Measurements from ENCODE around the gene ATG16L1.

The ATG16L1 gene

DNA sequence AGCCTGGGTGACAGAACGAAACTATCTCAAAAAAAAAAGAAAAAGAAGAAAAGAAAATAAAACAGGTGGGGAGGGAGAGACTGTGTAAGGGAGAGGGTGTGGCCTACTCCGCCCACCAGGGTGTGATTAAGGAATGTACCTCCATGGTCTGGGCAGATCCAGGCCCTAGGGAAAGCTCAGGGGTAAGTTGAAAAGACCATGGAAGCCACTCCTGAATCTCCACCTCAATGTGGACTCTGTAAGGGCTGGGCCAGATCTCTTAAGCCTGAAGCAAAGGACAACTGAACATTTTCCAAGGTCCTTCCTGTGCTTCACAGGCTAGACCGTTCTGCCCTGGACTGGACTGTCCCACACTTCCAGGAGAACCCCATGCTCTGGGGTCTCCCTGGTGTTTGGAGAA lies 9.7 kb upstream of the ATG16L1 start:
- Histone ChIP-seq H3K4me1 (ENCODE audit: low read length) (peaks cover 7% of the 10 kb centered on the region), H3K36me3 (replicated peaks; ENCODE audit: low read depth, low read length) (no peaks in the 10 kb centered on the region), H2AFZ (ENCODE audit: low read depth, low read length) (no peak overlapping the region), H3K9me3 (ENCODE audit: insufficient read depth, low read length) (no peaks in the 10 kb centered on the region), H3K79me2 (ENCODE audit: low read length) (no peaks in the 10 kb centered on the region), H3K4me2 (ENCODE audit: low read length) (no peak overlapping the region), H3K27ac (ENCODE audit: low read length) (no peak overlapping the region), H3K9ac (ENCODE audit: low read length) (no peak overlapping the region), H3K27me3 (ENCODE audit: low read depth, low read length) (no peaks in the 10 kb centered on the region), H4K20me1 (ENCODE audit: insufficient read depth, low read length) (no peaks in the 10 kb centered on the region), H3K4me3 (ENCODE audit: low read length) (no peak overlapping the region)
- no peak for TF ChIP-seq EZH2phosphoT487 (IDR thresholded peaks at IDR 0.05; ENCODE audit: low read depth)
- TF ChIP-seq, protein P1, sequence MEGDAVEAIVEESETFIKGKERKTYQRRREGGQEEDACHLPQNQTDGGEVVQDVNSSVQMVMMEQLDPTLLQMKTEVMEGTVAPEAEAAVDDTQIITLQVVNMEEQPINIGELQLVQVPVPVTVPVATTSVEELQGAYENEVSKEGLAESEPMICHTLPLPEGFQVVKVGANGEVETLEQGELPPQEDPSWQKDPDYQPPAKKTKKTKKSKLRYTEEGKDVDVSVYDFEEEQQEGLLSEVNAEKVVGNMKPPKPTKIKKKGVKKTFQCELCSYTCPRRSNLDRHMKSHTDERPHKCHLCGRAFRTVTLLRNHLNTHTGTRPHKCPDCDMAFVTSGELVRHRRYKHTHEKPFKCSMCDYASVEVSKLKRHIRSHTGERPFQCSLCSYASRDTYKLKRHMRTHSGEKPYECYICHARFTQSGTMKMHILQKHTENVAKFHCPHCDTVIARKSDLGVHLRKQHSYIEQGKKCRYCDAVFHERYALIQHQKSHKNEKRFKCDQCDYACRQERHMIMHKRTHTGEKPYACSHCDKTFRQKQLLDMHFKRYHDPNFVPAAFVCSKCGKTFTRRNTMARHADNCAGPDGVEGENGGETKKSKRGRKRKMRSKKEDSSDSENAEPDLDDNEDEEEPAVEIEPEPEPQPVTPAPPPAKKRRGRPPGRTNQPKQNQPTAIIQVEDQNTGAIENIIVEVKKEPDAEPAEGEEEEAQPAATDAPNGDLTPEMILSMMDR (IDR thresholded peaks at IDR 0.05; ENCODE audit: low read depth, low read length) = no peak

DNA sequence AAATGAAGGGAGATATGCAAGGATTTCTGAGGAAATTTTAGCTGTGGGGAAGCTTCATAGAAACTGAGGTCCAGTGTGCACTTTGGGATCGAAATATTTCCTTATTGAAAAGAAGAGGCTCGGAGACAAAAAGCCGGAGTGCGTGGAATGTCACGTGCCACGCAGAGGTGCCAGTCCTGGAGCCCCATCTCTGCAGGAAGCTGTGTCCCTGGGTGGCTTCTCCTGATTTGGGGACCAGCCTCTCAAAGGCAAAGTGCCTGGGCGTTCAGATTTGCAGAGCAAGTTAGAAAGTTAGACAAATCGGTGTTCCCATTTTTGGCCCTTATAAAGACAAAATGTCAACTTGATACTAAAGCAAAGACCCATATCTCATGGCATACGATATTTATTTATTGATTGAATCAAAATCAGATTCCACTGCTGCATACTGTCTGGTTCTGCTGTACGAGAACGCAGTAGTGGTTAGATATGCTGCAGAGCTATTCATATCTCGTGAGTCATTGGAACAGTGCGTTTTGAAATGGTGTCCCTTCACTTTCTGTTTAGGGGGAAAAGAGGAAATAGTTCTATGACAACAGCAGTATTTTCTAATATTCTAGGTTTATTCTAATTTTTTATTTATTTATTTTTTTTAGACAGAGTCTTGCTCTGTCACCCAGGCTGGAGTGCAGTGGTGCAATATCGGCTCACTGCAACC lies 9.1 kb upstream of the ATG16L1 start:
- Histone ChIP-seq H4K20me1 (ENCODE audit: insufficient read depth, low read length) (no peaks in the 10 kb centered on the region), H3K36me3 (replicated peaks; ENCODE audit: low read depth, low read length) (no peaks in the 10 kb centered on the region), H3K4me2 (ENCODE audit: low read length) (no peak overlapping the region), H3K9ac (ENCODE audit: low read length) (no peak overlapping the region), H3K9me3 (ENCODE audit: insufficient read depth, low read length) (no peaks in the 10 kb centered on the region), H3K27me3 (ENCODE audit: low read depth, low read length) (no peaks in the 10 kb centered on the region), H2AFZ (ENCODE audit: low read depth, low read length) (no peak overlapping the region), H3K4me1 (ENCODE audit: low read length) (peaks cover 7% of the 10 kb centered on the region), H3K79me2 (ENCODE audit: low read length) (no peaks in the 10 kb centered on the region), H3K4me3 (ENCODE audit: low read length) (no peak overlapping the region), H3K27ac (ENCODE audit: low read length) (no peak overlapping the region)
- TF ChIP-seq, protein P1 (IDR thresholded peaks at IDR 0.05; ENCODE audit: low read depth, low read length) = no peak
- TF ChIP-seq EZH2phosphoT487 (IDR thresholded peaks at IDR 0.05; ENCODE audit: low read depth) = no peak

DNA sequence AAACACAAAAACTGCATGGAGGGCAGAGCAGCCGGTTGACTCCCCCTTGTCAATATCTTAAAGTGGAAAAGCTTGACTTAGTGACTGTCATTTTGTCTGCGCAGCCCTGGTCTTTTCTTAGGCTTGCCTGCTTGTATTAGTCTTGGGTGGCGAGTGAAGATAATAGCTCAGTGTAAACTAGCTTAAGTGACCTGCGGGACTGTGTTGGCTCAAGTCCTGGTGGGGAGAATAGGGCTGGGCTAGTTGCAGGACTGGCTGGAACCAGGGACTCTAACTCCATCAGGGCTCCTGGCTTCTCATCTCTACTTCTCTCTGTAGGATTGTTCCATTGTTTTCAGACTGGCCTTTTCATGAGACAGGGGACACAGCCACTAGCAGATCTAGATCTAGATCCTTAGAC lies 8.1 kb upstream of the ATG16L1 start:
- TF ChIP-seq EZH2phosphoT487 (IDR thresholded peaks at IDR 0.05; ENCODE audit: low read depth) = no peak
- TF ChIP-seq, protein P1 (IDR thresholded peaks at IDR 0.05; ENCODE audit: low read depth, low read length) = no peak
- H3K79me2 ChIP-seq (ENCODE audit: low read length) = no peaks in the 10 kb centered on the region
- no peak overlapping the region for H3K9ac ChIP-seq (ENCODE audit: low read length)
- no peak overlapping the region for H2AFZ ChIP-seq (ENCODE audit: low read depth, low read length)
- H3K4me3 ChIP-seq (ENCODE audit: low read length) = no peak overlapping the region
- H3K9me3 ChIP-seq (ENCODE audit: insufficient read depth, low read length) = no peaks in the 10 kb centered on the region
- H4K20me1 ChIP-seq (ENCODE audit: insufficient read depth, low read length) = no peaks in the 10 kb centered on the region
- H3K27ac ChIP-seq (ENCODE audit: low read length) = no peak overlapping the region
- H3K27me3 ChIP-seq (ENCODE audit: low read depth, low read length) = no peaks in the 10 kb centered on the region
- no peaks in the 10 kb centered on the region for H3K36me3 ChIP-seq (replicated peaks; ENCODE audit: low read depth, low read length)
- peaks cover 7% of the 10 kb centered on the region for H3K4me1 ChIP-seq (ENCODE audit: low read length)
- no peak overlapping the region for H3K4me2 ChIP-seq (ENCODE audit: low read length)

DNA sequence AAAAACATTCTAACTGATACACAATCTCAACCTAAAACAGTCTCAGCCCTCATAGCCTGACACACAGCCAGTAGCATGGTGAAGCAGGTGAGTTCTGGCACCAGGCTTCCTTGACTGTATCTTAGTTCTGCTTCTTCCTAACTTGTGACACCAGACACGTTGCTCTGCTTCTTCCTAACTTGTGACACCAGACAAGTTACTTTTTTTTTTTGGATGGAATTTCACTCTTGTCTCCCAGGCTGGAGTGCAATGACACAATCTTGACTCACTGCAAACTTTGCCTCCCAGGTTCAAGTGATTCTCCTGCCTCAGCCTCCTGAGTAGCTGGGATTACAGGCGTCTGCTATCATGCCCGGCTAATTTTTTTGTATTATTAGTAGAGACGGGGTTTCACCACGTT lies 6.7 kb upstream of the ATG16L1 start:
- no peak overlapping the region for H3K4me2 ChIP-seq (ENCODE audit: low read length)
- no peaks in the 10 kb centered on the region for H3K79me2 ChIP-seq (ENCODE audit: low read length)
- H3K9me3 ChIP-seq (ENCODE audit: insufficient read depth, low read length) = no peaks in the 10 kb centered on the region
- H4K20me1 ChIP-seq (ENCODE audit: insufficient read depth, low read length) = no peaks in the 10 kb centered on the region
- no peak overlapping the region for H3K4me3 ChIP-seq (ENCODE audit: low read length)
- H3K27me3 ChIP-seq (ENCODE audit: low read depth, low read length) = no peaks in the 10 kb centered on the region
- TF ChIP-seq EZH2phosphoT487 (IDR thresholded peaks at IDR 0.05; ENCODE audit: low read depth) = no peak
- TF ChIP-seq, protein P1 (IDR thresholded peaks at IDR 0.05; ENCODE audit: low read depth, low read length) = no peak
- no peak overlapping the region for H2AFZ ChIP-seq (ENCODE audit: low read depth, low read length)
- H3K9ac ChIP-seq (ENCODE audit: low read length) = no peak overlapping the region
- no peak overlapping the region for H3K27ac ChIP-seq (ENCODE audit: low read length)
- no peaks in the 10 kb centered on the region for H3K36me3 ChIP-seq (replicated peaks; ENCODE audit: low read depth, low read length)
- H3K4me1 ChIP-seq (ENCODE audit: low read length) = peaks cover 7% of the 10 kb centered on the region

Measured in OCI-LY3 (cell line).